GM12875 (cell line): ENCODE results near the gene SGPP2.

Source experiments
- H3K4me3 ChIP-seq: one replicate; pipeline ENCODE4 v1.5.1; 2011; ENCODE audit warnings: low read depth, low read length, control low read depth
- TF ChIP-seq, protein P1 (sequence below): IDR thresholded peaks from 2 replicates; pipeline ENCODE4 v1.5.1; 2011; ENCODE audit warnings: low read depth, mild to moderate bottlenecking, control low read depth, inconsistent platforms, low read length, moderate library complexity, borderline replicate concordance; ENCODE audit not compliant: insufficient read depth

SGPP2 gene

DNA sequence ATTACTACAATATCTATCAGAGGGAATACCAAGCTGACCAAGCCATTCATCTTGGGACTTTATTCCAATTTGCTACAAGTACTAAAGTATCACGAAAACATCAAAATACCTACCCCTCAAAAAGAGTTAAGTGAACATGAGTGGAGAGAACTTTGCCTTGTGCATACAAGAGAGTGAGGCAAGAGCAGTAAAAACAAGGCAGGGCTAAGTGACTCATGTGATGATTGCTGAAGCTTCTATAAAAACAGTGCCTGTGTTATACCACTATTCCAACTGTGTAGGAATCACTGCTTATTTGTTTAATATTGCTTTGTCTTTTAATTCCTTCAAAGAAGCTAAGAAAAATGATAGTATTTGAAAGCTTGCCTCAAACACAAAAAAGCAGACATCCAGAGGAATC is 170.3 kb downstream of the SGPP2 start:
- H3K4me3 ChIP-seq: no peak overlapping the region
- TF ChIP-seq, protein P1, sequence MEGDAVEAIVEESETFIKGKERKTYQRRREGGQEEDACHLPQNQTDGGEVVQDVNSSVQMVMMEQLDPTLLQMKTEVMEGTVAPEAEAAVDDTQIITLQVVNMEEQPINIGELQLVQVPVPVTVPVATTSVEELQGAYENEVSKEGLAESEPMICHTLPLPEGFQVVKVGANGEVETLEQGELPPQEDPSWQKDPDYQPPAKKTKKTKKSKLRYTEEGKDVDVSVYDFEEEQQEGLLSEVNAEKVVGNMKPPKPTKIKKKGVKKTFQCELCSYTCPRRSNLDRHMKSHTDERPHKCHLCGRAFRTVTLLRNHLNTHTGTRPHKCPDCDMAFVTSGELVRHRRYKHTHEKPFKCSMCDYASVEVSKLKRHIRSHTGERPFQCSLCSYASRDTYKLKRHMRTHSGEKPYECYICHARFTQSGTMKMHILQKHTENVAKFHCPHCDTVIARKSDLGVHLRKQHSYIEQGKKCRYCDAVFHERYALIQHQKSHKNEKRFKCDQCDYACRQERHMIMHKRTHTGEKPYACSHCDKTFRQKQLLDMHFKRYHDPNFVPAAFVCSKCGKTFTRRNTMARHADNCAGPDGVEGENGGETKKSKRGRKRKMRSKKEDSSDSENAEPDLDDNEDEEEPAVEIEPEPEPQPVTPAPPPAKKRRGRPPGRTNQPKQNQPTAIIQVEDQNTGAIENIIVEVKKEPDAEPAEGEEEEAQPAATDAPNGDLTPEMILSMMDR: no peak

GRCh38 chr2:222595581-222595980 is 171.2 kb downstream of the SGPP2 start:
- TF ChIP-seq, protein P1: no peak
- H3K4me3 ChIP-seq: no peak overlapping the region

GRCh38 chr2:222598611-222599010 is 174.3 kb downstream of the SGPP2 start:
- TF ChIP-seq, protein P1: no peak

DNA sequence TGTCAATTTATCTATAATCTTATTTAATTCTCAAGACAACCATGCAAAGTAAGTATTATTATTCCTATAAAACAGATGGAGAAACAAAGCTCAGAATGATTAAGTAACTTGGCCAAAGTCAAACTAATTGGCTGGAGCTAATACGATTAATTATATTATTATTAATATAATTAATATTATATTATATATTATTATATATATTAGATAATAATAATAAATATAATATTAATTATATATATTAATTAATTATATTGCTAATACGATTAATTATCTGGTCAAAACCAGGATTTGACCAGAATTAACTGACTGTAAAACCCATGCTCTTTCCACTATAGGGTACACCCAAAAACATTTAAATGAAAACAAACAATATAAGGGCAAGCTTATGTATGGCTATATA is 179.2 kb downstream of the SGPP2 start:
- H3K4me3 ChIP-seq: no peak overlapping the region
- TF ChIP-seq, protein P1: no peak

More at GRCh38 chr2:222598611-222599010, 174.3 kb downstream of the SGPP2 start:
- H3K4me3 ChIP-seq: no peak overlapping the region

DNA sequence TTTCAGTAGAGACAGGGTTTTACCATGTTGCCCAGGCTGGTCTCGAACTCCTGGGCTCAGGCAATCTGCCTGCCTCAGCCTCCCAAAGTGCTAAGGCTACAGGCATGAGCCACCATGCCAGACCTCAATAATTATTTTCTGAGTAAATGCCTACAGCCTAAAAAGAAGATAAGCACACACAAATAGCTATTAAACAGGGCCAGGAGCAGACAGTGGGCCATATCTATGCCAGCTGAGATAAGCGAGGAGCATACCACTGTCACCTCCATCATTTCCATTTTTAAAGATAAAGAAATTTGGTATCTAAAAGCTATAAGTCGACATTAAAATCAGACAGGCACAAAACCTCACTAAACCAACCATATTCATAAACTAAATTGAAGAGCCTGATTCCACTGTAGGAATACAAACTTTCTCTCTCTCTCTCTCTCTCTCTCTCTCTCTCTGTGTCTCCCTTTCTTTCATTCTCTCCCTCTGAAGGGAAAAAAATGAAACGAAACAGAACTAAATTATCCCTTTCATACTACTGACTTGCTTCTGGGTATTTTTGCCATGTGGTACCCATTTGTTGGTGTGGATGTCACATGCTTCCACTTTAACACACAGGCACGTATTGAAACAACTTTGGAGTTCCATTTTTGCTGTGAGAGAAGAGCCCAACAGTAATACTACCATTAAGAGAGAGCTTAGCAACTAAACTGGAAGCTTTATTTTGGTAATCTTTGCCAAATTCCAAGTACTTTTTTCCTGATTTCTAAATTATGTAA is 180.6 kb downstream of the SGPP2 start:
- TF ChIP-seq, protein P1: no peak
- no peak overlapping the region for H3K4me3 ChIP-seq

DNA sequence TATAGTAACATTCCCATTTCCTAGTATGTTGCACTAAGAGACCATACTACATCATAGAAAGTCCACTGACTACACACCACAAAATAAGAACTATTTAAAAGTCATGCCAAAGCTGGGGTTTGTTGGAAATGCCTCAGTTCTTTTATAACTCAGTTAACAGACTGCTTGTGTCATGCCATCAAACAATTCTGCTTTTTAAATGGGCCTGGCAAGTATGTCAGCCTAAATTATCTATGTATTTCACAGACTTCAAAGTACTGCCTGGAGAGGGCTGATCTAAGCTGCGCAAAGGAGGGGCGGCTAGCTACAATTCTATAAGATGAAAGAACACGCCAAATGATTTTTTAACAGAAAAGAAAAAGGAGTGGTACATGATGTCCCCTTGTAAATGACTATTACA is 182.0 kb downstream of the SGPP2 start:
- no peak overlapping the region for H3K4me3 ChIP-seq
- TF ChIP-seq, protein P1: no peak

DNA sequence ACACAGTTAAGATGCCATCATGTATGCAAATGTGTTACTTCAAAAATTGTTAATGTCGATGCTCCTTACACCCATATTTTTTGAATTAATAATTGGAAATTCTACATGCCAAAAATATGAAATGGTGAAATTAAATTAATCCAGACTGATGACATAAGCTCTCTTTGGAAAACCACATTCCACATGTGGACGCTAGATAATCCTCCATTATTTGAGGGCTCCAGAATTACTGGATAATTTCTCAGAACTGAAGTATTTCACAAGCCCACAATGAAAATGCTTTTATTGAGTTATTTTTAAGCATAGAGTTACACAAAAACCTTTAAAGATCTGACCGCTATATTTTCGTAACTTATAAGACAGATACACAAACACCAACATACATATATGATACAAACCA is 183.7 kb downstream of the SGPP2 start:
- TF ChIP-seq, protein P1: no peak
- H3K4me3 ChIP-seq: no peak overlapping the region
